GM18499 (cell line): ENCODE data around the gene ACP2.
"Not testable (repeated sequence)": the region's sequence is repeated elsewhere in the genome, so short reads cannot be mapped to it uniquely, and the experiment has no call there.

Experiments
- ATAC-seq: cut with Tn5 transposase; IDR thresholded peaks from one replicate; pipeline ENCODE4 v1.9.1; 2021; ENCODE audit warnings: moderate number of reproducible peaks; ENCODE audit not compliant: insufficient read depth, unreplicated experiment

Gene ACP2

DNA sequence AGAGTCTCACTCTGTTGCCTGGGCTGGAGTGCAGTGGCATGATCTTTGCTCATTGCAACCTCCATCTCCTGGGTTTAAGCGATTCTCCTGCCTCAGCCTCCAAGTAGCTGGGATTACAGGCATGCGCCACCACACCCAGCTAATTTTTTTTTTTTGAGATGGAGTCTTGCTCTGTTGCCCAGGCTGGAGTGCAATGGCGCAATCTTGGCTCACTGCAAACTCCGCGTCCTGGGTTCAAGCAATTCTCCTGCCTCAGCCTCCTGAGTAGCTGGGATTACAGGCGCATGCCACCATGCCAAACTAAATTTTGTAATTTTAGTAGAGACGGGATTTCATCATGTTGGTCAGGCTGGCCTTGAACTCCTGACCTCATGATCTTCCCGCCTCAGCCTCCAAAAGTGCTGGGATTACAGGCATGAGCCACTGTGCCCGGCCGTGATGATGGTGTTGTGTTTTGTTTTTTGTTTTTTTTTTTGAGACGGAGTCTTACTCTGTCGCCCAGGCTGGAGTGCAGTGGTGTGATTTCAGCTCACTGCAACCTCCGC lies 40.5 kb downstream of the ACP2 start:
- not testable (repeated sequence) for ATAC-seq

GRCh38 chr11:47207459-47207858 lies 41.2 kb downstream of the ACP2 start:
- ATAC-seq = no peak

GRCh38 chr11:47206577-47206976 lies 42.0 kb downstream of the ACP2 start:
- not testable (repeated sequence) for ATAC-seq

- no peak for ATAC-seq
Measured at GRCh38 chr11:47204637-47204989, 44.0 kb downstream of the ACP2 start.

DNA sequence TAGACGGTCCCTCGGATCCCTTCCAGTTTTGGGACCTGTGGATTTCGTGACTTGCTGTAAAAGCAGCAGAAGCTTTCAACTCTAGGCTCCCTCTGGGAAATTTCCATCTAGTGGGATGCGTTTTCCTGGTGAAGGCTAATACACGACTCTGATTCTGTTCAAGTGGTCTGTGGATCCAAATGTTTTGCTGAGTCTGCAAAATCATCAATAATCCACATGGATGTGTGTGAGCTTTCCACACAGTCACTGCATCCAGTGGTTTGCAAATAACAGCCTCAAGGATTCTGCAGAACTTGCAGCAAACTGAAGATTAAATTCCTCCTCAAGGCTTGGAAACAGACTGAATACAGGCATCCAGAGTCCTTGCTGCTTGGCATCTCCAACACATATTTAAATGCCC lies 46.0 kb downstream of the ACP2 start:
- no peak for ATAC-seq

GRCh38 chr11:47201015-47201414 lies 47.6 kb downstream of the ACP2 start:
- no peak for ATAC-seq

- ATAC-seq = not testable (repeated sequence)
Measured at GRCh38 chr11:47198161-47198560, 50.5 kb downstream of the ACP2 start.

DNA sequence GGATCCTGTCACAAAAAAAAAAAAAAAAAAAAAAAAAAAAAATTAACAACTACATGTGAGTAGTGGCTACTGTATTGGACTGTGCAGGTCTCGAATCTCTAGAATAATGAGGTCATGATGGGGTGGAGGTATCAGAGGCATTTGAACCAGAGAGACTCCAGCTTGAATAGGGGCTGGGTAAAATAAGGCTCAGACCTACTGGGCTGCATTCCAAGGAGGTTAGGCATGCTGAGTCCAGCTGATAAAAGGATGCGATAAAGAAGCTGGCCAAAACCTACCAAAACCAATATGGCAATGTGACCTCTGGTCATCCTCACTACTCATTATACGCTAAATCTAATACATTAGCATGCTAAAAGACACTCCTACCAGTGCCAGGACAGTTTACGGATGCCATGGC lies 56.5 kb downstream of the ACP2 start:
- no peak for ATAC-seq

DNA sequence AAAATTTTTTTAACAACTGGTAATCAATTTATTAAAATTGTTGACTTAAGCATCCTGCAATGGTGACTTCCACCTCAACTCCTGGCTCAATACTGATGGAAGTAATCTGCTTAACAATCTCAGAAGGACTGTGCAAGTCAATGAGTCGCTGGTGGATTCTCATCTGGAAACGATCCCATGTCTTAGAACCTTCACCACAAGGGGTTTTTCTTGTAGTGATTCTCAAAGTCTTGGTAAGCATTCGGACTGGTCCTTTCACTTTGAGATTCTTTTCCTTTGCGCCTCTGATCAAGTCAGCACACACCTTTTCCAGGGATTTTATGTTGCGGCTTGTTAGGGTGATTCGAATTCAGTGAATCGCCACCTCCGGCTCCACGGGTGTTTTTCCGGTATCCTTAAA lies 57.5 kb downstream of the ACP2 start:
- not testable (repeated sequence) for ATAC-seq
